ENCODE results near the gene TMIGD2.

GRCh38 chr19:4267101-4267900 is 34.9 kb downstream of the TMIGD2 start:
- TF ChIP-seq CTCF (IDR thresholded peaks at IDR 0.05; ENCODE audit: low read length) (peak; percentile 76), EZH2 (IDR thresholded peaks at IDR 0.05; ENCODE audit: borderline replicate concordance, low read length) (no peak)

All from OCI-LY1 (cell line).